OCI-LY7 (cell line): ENCODE measurements around the gene IQGAP1. TPM values are rescaled to one million over a fixed set of nuclear protein-coding genes. Genes with fewer than 3 reads are reported as not detected.

ENCODE experiments used
- BruUV-seq: library from RNA; stranded (reverse); fragments of 400-500 nt; replicated peaks from 2 replicates; lab custom pipeline; 2021; lab: Mats Ljungman, UMichigan
- CTCF ChIA-PET: fragments of 300-600 bp; sonication (Branson Sonifier 250); formaldehyde crosslinking; loops from one replicate; lab custom pipeline; 2022; ENCODE audit warnings: antibody characterized with exemption; ENCODE audit not compliant: unreplicated experiment; lab: Charles Lee
- POLR2A ChIA-PET: fragments of 300-600 bp; sonication (Branson Sonifier 250); formaldehyde crosslinking; loops from one replicate; lab custom pipeline; 2022; ENCODE audit warnings: antibody characterized with exemption; lab: Charles Lee
- DNase-seq: peaks from one replicate; pipeline ENCODE4 v3.0.0-alpha.2; 2015; ENCODE audit warnings: low spot score
- H2AFZ ChIP-seq: fragments of 200-600 bp; sonication (generic), shearing (Covaris generic); 2 replicates; pipeline ENCODE4 v1.6.1; 2014; ENCODE audit warnings: mild to moderate bottlenecking, antibody characterized with exemption, low read length, moderate library complexity
- H3K27ac ChIP-seq: fragments of 200-600 bp; sonication (generic); 2 replicates; pipeline ENCODE4 v1.5.1; 2014; ENCODE audit warnings: mixed run types, low read depth, mild to moderate bottlenecking, moderate library complexity, low read length, inconsistent platforms; ENCODE audit not compliant: poor library complexity, severe bottlenecking
- H3K36me3 ChIP-seq: fragments of 200-600 bp; sonication (generic); 2 replicates; pipeline ENCODE4 v1.6.1; 2014; ENCODE audit warnings: mild to moderate bottlenecking, antibody characterized with exemption, low read length, moderate library complexity, mixed read lengths; ENCODE audit not compliant: insufficient read depth
- H3K4me1 ChIP-seq: fragments of 200-600 bp; sonication (generic); 2 replicates; pipeline ENCODE4 v1.5.1; 2014; ENCODE audit warnings: mild to moderate bottlenecking, low read length; ENCODE audit not compliant: insufficient read depth, poor library complexity, severe bottlenecking
- H3K4me2 ChIP-seq: fragments of 200-600 bp; sonication (generic); 2 replicates; pipeline ENCODE4 v1.6.1; 2014; ENCODE audit warnings: mild to moderate bottlenecking, low read length
- H3K4me3 ChIP-seq: fragments of 200-600 bp; sonication (generic); 2 replicates; pipeline ENCODE4 v1.5.1; 2014; ENCODE audit warnings: mild to moderate bottlenecking, low read depth, low read length; ENCODE audit not compliant: poor library complexity, severe bottlenecking
- H3K79me2 ChIP-seq: fragments of 200-600 bp; sonication (generic); 2 replicates; pipeline ENCODE4 v1.6.1; 2016; ENCODE audit warnings: low read depth, mild to moderate bottlenecking, low read length, moderate library complexity, mixed read lengths; ENCODE audit not compliant: insufficient read depth
- H3K9me2 ChIP-seq: fragments of 200-600 bp; sonication (generic); 2 replicates; pipeline ENCODE4 v1.6.1; 2016; ENCODE audit warnings: mild to moderate bottlenecking, low read length, mixed read lengths; ENCODE audit not compliant: insufficient read depth
- H3K9me3 ChIP-seq: fragments of 200-600 bp; sonication (generic); 2 replicates; pipeline ENCODE4 v1.6.1; 2014; ENCODE audit warnings: mild to moderate bottlenecking, mixed run types, low read length, mixed read lengths
- H4K20me1 ChIP-seq: fragments of 200-600 bp; sonication (generic); 2 replicates; pipeline ENCODE4 v1.6.1; 2014; ENCODE audit warnings: mild to moderate bottlenecking, antibody characterized with exemption, low read length, moderate library complexity, mixed read lengths; ENCODE audit not compliant: insufficient read depth
- CTCF ChIP-seq: fragments of 200-600 bp; sonication (generic); conservative IDR thresholded peaks from 2 replicates; pipeline ENCODE4 v1.5.1; 2014; ENCODE audit warnings: mild to moderate bottlenecking, antibody characterized with exemption, low read length, moderate library complexity, mixed read lengths
- EZH2phosphoT487 ChIP-seq: fragments of 200-600 bp; sonication (generic); IDR thresholded peaks from 2 replicates; pipeline ENCODE4 v1.6.1; 2018; ENCODE audit warnings: low read depth, borderline replicate concordance, mild to moderate bottlenecking, mixed run types, antibody characterized with exemption, low read length, moderate library complexity, mixed read lengths
- intact Hi-C: fragments of 100-400 bp; cut with micrococcal nuclease; formaldehyde crosslinking; loops from one replicate; pipeline ENCODE4 v1.10.0; 2022; ENCODE audit not compliant: unreplicated experiment
- total RNA-seq, 2 experiments: library from RNA; depleted of rRNA in 1 of 2; stranded (reverse); fragments of >200 nt in 1 of 2; shearing (Covaris generic) in 1 of 2; gene quantifications; 2 replicates each; pipeline ENCODE4 v1.2.3, GENCODE V29; 2014 to 2022

The IQGAP1 gene
- total RNA-seq, 2 experiments from 2014 or later, result 98.7 to 114 TPM

GRCh38 chr15:90460142-90460824 is 72.2 kb downstream of the IQGAP1 start:
- no peak overlapping the region for H3K4me2 ChIP-seq
- TF ChIP-seq CTCF (no peak), EZH2phosphoT487 (no peak)
- peaks cover 77% of the 10 kb centered on the region for H3K36me3 ChIP-seq
- H3K9me2 ChIP-seq, result no peaks in the 10 kb centered on the region
- no peaks in the 10 kb centered on the region for H3K79me2 ChIP-seq
- intact Hi-C loops, result no loop called here
- H3K4me1 ChIP-seq, result no peaks in the 10 kb centered on the region
- ChIA-PET POLR2A (interaction anchor here (1.1 to 1.2 kb wide), 2 partner anchors 13 to 16 kb away, joined by 3 read pairs; no protein-coding TSS in a partner anchor), CTCF (interaction anchor here (0.8 kb wide), 1 partner anchor 77 kb away, joined by 3 read pairs; no protein-coding TSS in a partner anchor)
- no TSS peak for BruUV-seq
- no peaks in the 10 kb centered on the region for H3K9me3 ChIP-seq
- no peak overlapping the region for H3K27ac ChIP-seq
- no peak for DNase-seq
- no peak overlapping the region for H2AFZ ChIP-seq
- no peak overlapping the region for H3K4me3 ChIP-seq
- H4K20me1 ChIP-seq, result no peaks in the 10 kb centered on the region

GRCh38 chr15:90463381-90463780 is 75.3 kb downstream of the IQGAP1 start:
- ChIA-PET POLR2A (no interaction called here), CTCF (interaction anchor here (0.5 kb wide), 1 partner anchor 134 kb away, joined by 3 read pairs; no protein-coding TSS in a partner anchor)
- no TSS peak for BruUV-seq
- no peaks in the 10 kb centered on the region for H3K4me1 ChIP-seq
- H3K4me2 ChIP-seq, result no peak overlapping the region
- no peak overlapping the region for H2AFZ ChIP-seq
- no peak overlapping the region for H3K27ac ChIP-seq
- no peak overlapping the region for H3K4me3 ChIP-seq
- no peaks in the 10 kb centered on the region for H3K9me2 ChIP-seq
- H3K36me3 ChIP-seq, result peaks cover 79% of the 10 kb centered on the region
- H4K20me1 ChIP-seq, result no peaks in the 10 kb centered on the region
- no peaks in the 10 kb centered on the region for H3K9me3 ChIP-seq
- no peaks in the 10 kb centered on the region for H3K79me2 ChIP-seq
- TF ChIP-seq CTCF, result no peak
- TF ChIP-seq EZH2phosphoT487, result no peak
- intact Hi-C loops, result no loop called here
- no peak for DNase-seq

GRCh38 chr15:90465140-90465929 is 77.3 kb downstream of the IQGAP1 start:
- H3K9me3 ChIP-seq, result no peaks in the 10 kb centered on the region
- intact Hi-C loops, result no loop called here
- POLR2A ChIA-PET, result interaction anchor here (1.0 to 1.5 kb wide), 2 partner anchors 10 to 12 kb away, joined by 3 to 4 read pairs; no protein-coding TSS in a partner anchor

More at GRCh38 chr15:90465140-90465929, 77.3 kb downstream of the IQGAP1 start:
- H3K4me2 ChIP-seq, result no peak overlapping the region
- no peaks in the 10 kb centered on the region for H4K20me1 ChIP-seq
- BruUV-seq, result no TSS peak
- TF ChIP-seq EZH2phosphoT487 (no peak), CTCF (no peak)
- H3K4me1 ChIP-seq, result no peaks in the 10 kb centered on the region
- no peak overlapping the region for H3K4me3 ChIP-seq
- no peak overlapping the region for H3K27ac ChIP-seq
- H3K79me2 ChIP-seq, result no peaks in the 10 kb centered on the region
- peaks cover 70% of the 10 kb centered on the region for H3K36me3 ChIP-seq
- H2AFZ ChIP-seq, result no peak overlapping the region
- H3K9me2 ChIP-seq, result no peaks in the 10 kb centered on the region
- DNase-seq, result no peak
- CTCF ChIA-PET, result no interaction called here
